Esophagus squamous epithelium (tissue), 5 donors: Measurements from ENCODE around the gene BRSK2. TPM values are rescaled to one million over a fixed set of nuclear protein-coding genes. Genes with fewer than 3 reads are reported as not detected.

Source experiments
- DNase-seq: peaks from one replicate; lab custom pipeline; 2025; lab: John Stamatoyannopoulos, UW
- H3K27ac ChIP-seq, 4 donors: fragments of 200-600 bp; sonication (generic); one replicate each; pipeline ENCODE4 v1.5.1; 2016 to 2019; ENCODE audit warnings: mild to moderate bottlenecking in 1 of 4
- H3K27me3 ChIP-seq, 4 donors: fragments of 200-600 bp; sonication (generic); 1 replicate in 3 of 4; 2 replicates in 1 of 4; pipeline versions ENCODE4 v1.5.1 to v1.6.0; 2017 to 2021; ENCODE audit warnings: antibody characterized with exemption in 1 of 4
- H3K36me3 ChIP-seq, 3 donors: fragments of 200-600 bp; sonication (generic); one replicate each; pipeline ENCODE4 v1.5.1; 2016 to 2019
- H3K4me1 ChIP-seq, 3 donors: fragments of 200-600 bp; sonication (generic); one replicate each; pipeline ENCODE4 v1.5.1; 2017 to 2019
- H3K4me3 ChIP-seq, 4 donors: fragments of 200-600 bp; sonication (generic); 1 replicate in 3 of 4; 2 replicates in 1 of 4; pipeline ENCODE4 v1.5.1; 2016 to 2019; ENCODE audit warnings: mild to moderate bottlenecking in 2 of 4, moderate library complexity in 1 of 4
- H3K9me3 ChIP-seq, 3 donors: fragments of 200-600 bp; sonication (generic); one replicate each; pipeline ENCODE4 v1.5.1; 2016 to 2019
- CTCF ChIP-seq, 6 experiments: fragments of 450-650 bp in 4 of 6; fragments of 200-600 bp in 2 of 6; sonication (generic) in 2 of 6; IDR thresholded peaks; one replicate each; pipeline ENCODE4 v1.5.1; 2016 to 2019; ENCODE audit warnings: antibody characterized with exemption in 6 of 6, mild to moderate bottlenecking in 4 of 6, moderate library complexity in 4 of 6
- POLR2A ChIP-seq, 4 donors: fragments of 450-650 bp; IDR thresholded peaks; one replicate each; pipeline ENCODE4 v1.6.1; 2017; ENCODE audit warnings: antibody characterized with exemption in 4 of 4, mild to moderate bottlenecking in 4 of 4, moderate library complexity in 3 of 4
- WGBS, 2 donors: methylation state at CpG; one replicate each; pipeline ENCODE4 v1.1.5; 2018; 5-methylcytosine and 5-hydroxymethylcytosine counted together
- intact Hi-C: fragments of 100-400 bp; cut with DNase I; formaldehyde crosslinking; loops from one replicate; pipeline ENCODE4 v1.15.0; 2022
- total RNA-seq, 4 donors: library from RNA; depleted of rRNA; stranded (reverse); fragments of >200 nt; gene quantifications; one replicate each; pipeline ENCODE4 v1.1.0, GENCODE V29; 2016
- donor health status: DM: yes; HTN: yes; CAD: no.

The BRSK2 gene
- total RNA-seq, 4 donors from 2014 or later = 0.23 to 1.3 (median 0.35) TPM; not detected in 1

DNA sequence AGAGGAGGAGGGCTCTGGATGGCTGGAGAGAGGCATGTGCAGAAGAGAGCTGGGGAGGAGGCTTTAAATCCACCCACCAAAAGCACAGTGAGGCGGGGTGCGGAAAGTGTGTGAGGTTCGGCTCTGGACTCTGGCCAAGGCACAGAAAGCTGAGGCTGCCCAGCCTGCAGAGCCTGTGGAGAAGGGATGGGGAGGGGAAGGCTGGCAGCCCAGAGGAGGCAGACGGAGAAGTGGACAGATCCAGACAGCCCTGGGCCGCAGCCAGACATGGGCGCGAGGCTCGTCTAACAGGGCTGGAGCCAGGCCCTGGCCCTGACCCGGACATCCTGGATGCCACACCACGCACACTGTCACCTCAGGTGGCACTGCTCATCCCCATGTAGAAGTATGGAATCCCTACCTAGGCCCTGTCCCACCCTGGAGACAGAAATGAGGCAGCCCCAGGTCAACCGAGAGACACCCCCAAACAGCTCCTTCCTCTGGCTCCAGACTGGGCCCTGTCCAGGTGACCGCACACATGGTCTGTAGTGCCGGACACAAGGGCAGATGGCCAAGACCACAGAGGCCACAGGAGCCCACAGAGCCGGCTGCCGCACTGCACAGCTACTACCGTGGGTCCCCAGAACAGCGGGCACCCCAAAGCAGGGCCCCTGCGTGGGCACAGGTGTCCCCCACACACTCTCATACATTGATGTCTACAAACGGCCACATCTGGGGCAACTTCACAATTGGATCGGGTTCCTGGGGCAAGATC, 113.4 kb downstream of the BRSK2 start:
- peaks cover 21 to 81% (median 34%) of the 10 kb centered on the region in 3 donors for H3K4me1 ChIP-seq
- H3K36me3 ChIP-seq = peaks cover 0 to 24% (median 0%) of the 10 kb centered on the region in 3 donors
- H3K4me3 ChIP-seq = no peak overlapping the region
- DNase-seq = no peak
- H3K27me3 ChIP-seq = no peaks in the 10 kb centered on the region
- peak overlapping the region in 3 of 4 donors; percentile 13 to 29 (median 22) for H3K27ac ChIP-seq
- intact Hi-C loops = no loop called here
- H3K9me3 ChIP-seq = no peaks in the 10 kb centered on the region
- no peak for TF ChIP-seq CTCF (IDR thresholded peaks at IDR 0.05)
- no peak for TF ChIP-seq POLR2A (IDR thresholded peaks at IDR 0.05)
- WGBS, 2 donors = 45 to 55% methylated on average over 5 to 11 of the region's 20 CpGs

- Histone ChIP-seq H3K27me3 (no peaks in the 10 kb centered on the region), H3K4me1 (peaks cover 21 to 86% (median 34%) of the 10 kb centered on the region in 3 donors), H3K4me3 (no peak overlapping the region), H3K27ac (peak overlapping the region in 3 of 4 donors; percentile 13 to 29 (median 22)), H3K9me3 (no peaks in the 10 kb centered on the region), H3K36me3 (peaks cover 0 to 18% (median 0%) of the 10 kb centered on the region in 3 donors)
- intact Hi-C loops = no loop called here
- WGBS, 2 donors = 50% methylated on average over 2 of the region's 14 CpGs; no CpG with 5 or more reads in 1 of the 2 donors
- TF ChIP-seq POLR2A (IDR thresholded peaks at IDR 0.05) = no peak
- DNase-seq = no peak
These were observed 114.0 kb downstream of the BRSK2 start for GRCh38 chr11:1503708-1504104.

- WGBS, 2 donors = 60 to 69% methylated on average over 7 to 9 of the region's 9 CpGs
- H3K27ac ChIP-seq = no peak overlapping the region
These were observed 114.4 kb downstream of the BRSK2 start for GRCh38 chr11:1504138-1504537.

DNA sequence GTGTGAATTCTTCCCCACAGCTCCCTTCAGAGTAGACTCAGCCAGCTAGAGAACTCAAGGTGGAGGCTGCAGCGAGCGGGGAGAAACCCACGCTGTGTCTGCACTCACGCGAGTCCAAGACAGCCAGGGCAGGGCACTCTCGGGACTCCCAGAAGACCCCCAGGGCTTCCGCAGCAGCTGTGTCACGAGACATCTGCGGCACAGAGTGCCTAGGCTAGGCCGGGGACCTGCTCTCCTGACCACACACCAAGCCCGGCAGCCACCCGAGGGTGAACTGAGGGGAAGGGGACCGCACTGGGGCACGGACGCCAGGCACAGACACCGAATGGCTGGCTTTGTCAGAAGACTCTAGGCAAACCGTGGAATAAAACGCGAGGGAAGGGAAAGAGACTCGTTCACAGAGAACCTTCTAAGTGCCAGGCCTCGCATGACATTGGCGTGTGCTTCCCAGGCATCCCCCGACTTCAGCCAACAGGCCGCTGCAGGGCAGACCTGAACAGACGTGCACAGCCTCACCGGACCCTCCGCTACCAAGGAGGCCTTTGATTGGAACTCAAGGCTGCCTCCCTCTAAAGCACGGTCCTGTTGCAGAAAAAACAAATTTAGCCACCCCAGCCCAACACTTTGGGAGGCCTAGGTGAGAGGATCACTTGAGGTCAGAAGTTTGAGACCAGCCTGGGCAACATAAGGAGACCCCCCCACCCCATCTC, 115.0 kb downstream of the BRSK2 start:
- Histone ChIP-seq H3K36me3 (peaks cover 0 to 15% (median 0%) of the 10 kb centered on the region in 3 donors), H3K27me3 (no peaks in the 10 kb centered on the region), H3K9me3 (no peaks in the 10 kb centered on the region), H3K4me3 (no peak overlapping the region), H3K4me1 (peaks cover 21 to 96% (median 39%) of the 10 kb centered on the region in 3 donors), H3K27ac (no peak overlapping the region)
- no peak for DNase-seq
- TF ChIP-seq POLR2A (IDR thresholded peaks at IDR 0.05) (no peak), CTCF (IDR thresholded peaks at IDR 0.05) (no peak)
- whole genome bisulfite sequencing, 2 donors = 89 to 92% methylated on average over 14 to 25 of the region's 28 CpGs
- intact Hi-C loops = no loop called here

More at GRCh38 chr11:1504138-1504537, 114.4 kb downstream of the BRSK2 start:
- intact Hi-C loops = no loop called here
- DNase-seq = no peak
- Histone ChIP-seq H3K4me1 (peaks cover 21 to 90% (median 35%) of the 10 kb centered on the region in 3 donors), H3K27me3 (no peaks in the 10 kb centered on the region), H3K4me3 (no peak overlapping the region), H3K9me3 (no peaks in the 10 kb centered on the region), H3K36me3 (peaks cover 0 to 17% (median 0%) of the 10 kb centered on the region in 3 donors)
- TF ChIP-seq CTCF (IDR thresholded peaks at IDR 0.05) = no peak
- no peak for TF ChIP-seq POLR2A (IDR thresholded peaks at IDR 0.05)

GRCh38 chr11:1505480-1505879, 115.7 kb downstream of the BRSK2 start:
- no peaks in the 10 kb centered on the region for H3K9me3 ChIP-seq
- H3K27ac ChIP-seq = no peak overlapping the region
- H3K4me3 ChIP-seq = no peak overlapping the region
- DNase-seq = no peak
- 76 to 100% methylated on average over 1 to 8 of the region's 11 CpGs for whole genome bisulfite sequencing, 2 donors
- H3K4me1 ChIP-seq = peaks cover 17 to 92% (median 37%) of the 10 kb centered on the region in 3 donors
- TF ChIP-seq CTCF (IDR thresholded peaks at IDR 0.05) (no peak), POLR2A (IDR thresholded peaks at IDR 0.05) (no peak)
- intact Hi-C loops = no loop called here
- H3K27me3 ChIP-seq = no peaks in the 10 kb centered on the region
- H3K36me3 ChIP-seq = peaks cover 0 to 8% (median 0%) of the 10 kb centered on the region in 3 donors
